ENCODE measurements around the gene CENPH.
"Not testable (repeated sequence)": the region's sequence is repeated elsewhere in the genome, so short reads cannot be mapped to it uniquely, and the experiment has no call there.

GRCh38 chr5:69181659-69182293, 7.6 kb upstream of the CENPH start:
- not testable (repeated sequence) for TF ChIP-seq NFRKB (IDR thresholded peaks at IDR 0.05); STAT5B (CRISPR knock-in tag; IDR thresholded peaks at IDR 0.05); SMC3 (IDR thresholded peaks at IDR 0.05; ENCODE audit: low read length); JDP2 (CRISPR knock-in tag; IDR thresholded peaks at IDR 0.05; ENCODE audit: borderline replicate concordance); SOX6 (IDR thresholded peaks at IDR 0.05); SOX6 (CRISPR knock-in tag; IDR thresholded peaks at IDR 0.05); ZBTB49 (CRISPR knock-in tag; IDR thresholded peaks at IDR 0.05; ENCODE audit: borderline replicate concordance); TOE1 (CRISPR knock-in tag; IDR thresholded peaks at IDR 0.05); ATF2 (CRISPR knock-in tag; IDR thresholded peaks at IDR 0.05)
- TF ChIP-seq, protein P1, sequence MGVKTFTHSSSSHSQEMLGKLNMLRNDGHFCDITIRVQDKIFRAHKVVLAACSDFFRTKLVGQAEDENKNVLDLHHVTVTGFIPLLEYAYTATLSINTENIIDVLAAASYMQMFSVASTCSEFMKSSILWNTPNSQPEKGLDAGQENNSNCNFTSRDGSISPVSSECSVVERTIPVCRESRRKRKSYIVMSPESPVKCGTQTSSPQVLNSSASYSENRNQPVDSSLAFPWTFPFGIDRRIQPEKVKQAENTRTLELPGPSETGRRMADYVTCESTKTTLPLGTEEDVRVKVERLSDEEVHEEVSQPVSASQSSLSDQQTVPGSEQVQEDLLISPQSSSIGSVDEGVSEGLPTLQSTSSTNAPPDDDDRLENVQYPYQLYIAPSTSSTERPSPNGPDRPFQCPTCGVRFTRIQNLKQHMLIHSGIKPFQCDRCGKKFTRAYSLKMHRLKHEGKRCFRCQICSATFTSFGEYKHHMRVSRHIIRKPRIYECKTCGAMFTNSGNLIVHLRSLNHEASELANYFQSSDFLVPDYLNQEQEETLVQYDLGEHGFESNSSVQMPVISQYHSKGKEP (CRISPR knock-in tag; IDR thresholded peaks at IDR 0.05), result not testable (repeated sequence)
- TF ChIP-seq, protein P2, sequence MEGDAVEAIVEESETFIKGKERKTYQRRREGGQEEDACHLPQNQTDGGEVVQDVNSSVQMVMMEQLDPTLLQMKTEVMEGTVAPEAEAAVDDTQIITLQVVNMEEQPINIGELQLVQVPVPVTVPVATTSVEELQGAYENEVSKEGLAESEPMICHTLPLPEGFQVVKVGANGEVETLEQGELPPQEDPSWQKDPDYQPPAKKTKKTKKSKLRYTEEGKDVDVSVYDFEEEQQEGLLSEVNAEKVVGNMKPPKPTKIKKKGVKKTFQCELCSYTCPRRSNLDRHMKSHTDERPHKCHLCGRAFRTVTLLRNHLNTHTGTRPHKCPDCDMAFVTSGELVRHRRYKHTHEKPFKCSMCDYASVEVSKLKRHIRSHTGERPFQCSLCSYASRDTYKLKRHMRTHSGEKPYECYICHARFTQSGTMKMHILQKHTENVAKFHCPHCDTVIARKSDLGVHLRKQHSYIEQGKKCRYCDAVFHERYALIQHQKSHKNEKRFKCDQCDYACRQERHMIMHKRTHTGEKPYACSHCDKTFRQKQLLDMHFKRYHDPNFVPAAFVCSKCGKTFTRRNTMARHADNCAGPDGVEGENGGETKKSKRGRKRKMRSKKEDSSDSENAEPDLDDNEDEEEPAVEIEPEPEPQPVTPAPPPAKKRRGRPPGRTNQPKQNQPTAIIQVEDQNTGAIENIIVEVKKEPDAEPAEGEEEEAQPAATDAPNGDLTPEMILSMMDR (CRISPR knock-in tag; IDR thresholded peaks at IDR 0.05), result not testable (repeated sequence)
- peak; percentile 75; the same call in 1 of the 2 replicates for TF ChIP-seq SETDB1 (CRISPR knock-in tag; IDR thresholded peaks at IDR 0.05; ENCODE audit: borderline replicate concordance)

All from HepG2 (cell line).